Skeletal muscle satellite cell (primary cell): Measurements from ENCODE around the gene ZMYND8.
"Not testable (repeated sequence)": the region's sequence is repeated elsewhere in the genome, so short reads cannot be mapped to it uniquely, and the experiment has no call there.

ENCODE experiments used
- H3K27me3 ChIP-seq: 2 replicates; pipeline ENCODE4 v1.7.0; 2013; ENCODE audit warnings: low read length; ENCODE audit not compliant: control insufficient read depth, insufficient read depth
- H3K36me3 ChIP-seq: 2 replicates; pipeline ENCODE4 v1.7.0; 2013; ENCODE audit warnings: mild to moderate bottlenecking, control low read depth, low read length; ENCODE audit not compliant: insufficient read depth
- H3K4me1 ChIP-seq: 2 replicates; pipeline ENCODE4 v1.7.0; 2013; ENCODE audit warnings: low read length; ENCODE audit not compliant: control insufficient read depth, insufficient read depth
- H3K4me2 ChIP-seq: 2 replicates; pipeline ENCODE4 v1.7.0; 2013; ENCODE audit warnings: mild to moderate bottlenecking, low read length
- H3K4me3 ChIP-seq: 2 replicates; pipeline ENCODE4 v1.7.0; 2013; ENCODE audit warnings: low read length
- H3K9ac ChIP-seq: 2 replicates; pipeline ENCODE4 v1.7.0; 2013; ENCODE audit warnings: mild to moderate bottlenecking, low read depth, low read length, moderate library complexity
- H3K9me3 ChIP-seq: replicated peaks from 2 replicates; pipeline ENCODE4 v1.7.0; 2013; ENCODE audit warnings: mild to moderate bottlenecking, control low read depth, low read length

ZMYND8 gene

GRCh38 chr20:47251154-47252020 lies 105.1 kb downstream of the ZMYND8 start:
- H3K4me1 ChIP-seq: peaks cover under 1% of the 10 kb centered on the region
- H3K4me2 ChIP-seq: no peak overlapping the region
- H3K27me3 ChIP-seq: no peaks in the 10 kb centered on the region
- H3K4me3 ChIP-seq: no peak overlapping the region
- H3K9me3 ChIP-seq: no peaks in the 10 kb centered on the region
- peaks cover 88% of the 10 kb centered on the region for H3K36me3 ChIP-seq
- no peak overlapping the region for H3K9ac ChIP-seq

DNA sequence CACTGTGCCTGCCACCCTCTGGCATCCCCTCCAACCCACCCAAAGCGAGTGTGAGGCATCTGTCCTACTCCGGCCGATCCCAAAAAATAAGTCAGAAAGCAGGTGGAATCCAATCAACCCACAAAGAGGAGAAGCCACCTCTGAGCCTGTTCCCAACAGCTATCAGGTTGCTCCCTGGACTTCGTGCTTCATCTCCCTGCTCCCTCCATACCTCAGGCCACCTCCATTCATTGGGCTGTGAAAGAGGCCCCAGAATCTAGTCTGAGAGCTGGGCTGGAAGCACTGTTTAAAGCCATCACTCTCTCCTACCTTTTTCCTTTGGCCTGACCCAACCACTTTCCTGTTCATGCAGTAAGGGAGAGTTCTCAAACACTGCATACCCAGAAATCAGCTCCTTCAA lies 106.1 kb downstream of the ZMYND8 start:
- Histone ChIP-seq H3K9ac (no peak overlapping the region), H3K4me2 (no peak overlapping the region), H3K27me3 (no peaks in the 10 kb centered on the region), H3K4me1 (no peaks in the 10 kb centered on the region), H3K36me3 (peaks cover 98% of the 10 kb centered on the region), H3K4me3 (no peak overlapping the region), H3K9me3 (no peaks in the 10 kb centered on the region)

DNA sequence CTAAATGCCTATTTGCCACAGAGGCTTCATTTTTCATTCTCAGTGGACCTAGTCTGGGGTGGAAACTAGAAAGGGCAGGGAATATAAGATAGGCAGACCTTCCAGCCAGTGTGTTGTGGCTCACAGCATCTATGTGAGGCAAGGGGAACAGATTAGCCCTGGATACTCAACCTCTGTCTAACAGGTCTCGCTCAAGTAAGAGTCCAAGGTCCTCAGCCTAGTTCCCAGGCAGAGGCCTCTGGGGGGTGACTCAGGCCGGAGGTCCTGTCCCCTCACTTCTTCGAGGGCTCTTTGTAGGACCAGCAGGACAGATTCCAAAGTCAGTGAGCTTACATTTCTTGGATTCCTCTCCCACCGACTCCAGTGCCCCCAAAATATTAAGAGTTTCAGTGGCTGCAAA lies 106.6 kb downstream of the ZMYND8 start:
- Histone ChIP-seq H3K4me2 (no peak overlapping the region), H3K9me3 (no peaks in the 10 kb centered on the region), H3K4me1 (no peaks in the 10 kb centered on the region), H3K9ac (no peak overlapping the region), H3K4me3 (no peak overlapping the region), H3K27me3 (no peaks in the 10 kb centered on the region), H3K36me3 (peaks cover 98% of the 10 kb centered on the region)

DNA sequence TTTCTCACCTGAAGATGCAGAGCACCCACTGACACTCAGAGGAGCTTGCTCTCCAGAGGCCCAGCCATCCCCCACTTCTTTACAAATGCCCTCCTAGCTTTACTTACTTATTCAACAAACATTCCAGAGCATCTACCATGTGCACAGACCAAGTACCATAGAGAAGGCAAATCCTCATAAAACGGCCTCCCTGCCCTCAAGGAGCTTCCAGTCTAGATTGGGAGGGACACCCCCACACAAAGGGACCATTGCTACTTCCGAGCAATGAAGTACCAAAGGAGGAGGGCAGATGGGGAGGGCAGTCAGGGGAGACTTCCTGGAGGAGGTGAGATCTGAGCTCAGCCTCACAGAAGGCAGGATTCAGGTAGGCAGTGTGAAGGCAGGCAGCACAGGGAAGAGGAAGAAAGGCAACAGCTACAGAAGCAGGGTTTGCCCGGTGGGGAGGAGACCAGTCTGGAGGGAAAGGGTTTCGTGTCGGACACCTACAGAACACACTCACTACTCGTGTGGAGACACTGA lies 108.0 kb downstream of the ZMYND8 start:
- Histone ChIP-seq H3K36me3 (peaks cover 97% of the 10 kb centered on the region), H3K4me2 (no peak overlapping the region), H3K9me3 (no peaks in the 10 kb centered on the region), H3K27me3 (no peaks in the 10 kb centered on the region), H3K4me1 (no peaks in the 10 kb centered on the region), H3K9ac (no peak overlapping the region), H3K4me3 (no peak overlapping the region)

- peaks cover 97% of the 10 kb centered on the region for H3K36me3 ChIP-seq
- no peaks in the 10 kb centered on the region for H3K27me3 ChIP-seq
- H3K9me3 ChIP-seq: no peaks in the 10 kb centered on the region
- no peaks in the 10 kb centered on the region for H3K4me1 ChIP-seq
- H3K4me2 ChIP-seq: no peak overlapping the region
- H3K9ac ChIP-seq: no peak overlapping the region
- H3K4me3 ChIP-seq: no peak overlapping the region
Measured at GRCh38 chr20:47247972-47248371, 108.5 kb downstream of the ZMYND8 start.

GRCh38 chr20:47246061-47246777 lies 110.3 kb downstream of the ZMYND8 start:
- H3K4me3 ChIP-seq: no peak overlapping the region
- no peak overlapping the region for H3K4me2 ChIP-seq
- no peaks in the 10 kb centered on the region for H3K4me1 ChIP-seq
- H3K36me3 ChIP-seq: peaks cover 91% of the 10 kb centered on the region
- no peaks in the 10 kb centered on the region for H3K9me3 ChIP-seq
- H3K27me3 ChIP-seq: no peaks in the 10 kb centered on the region
- H3K9ac ChIP-seq: no peak overlapping the region

DNA sequence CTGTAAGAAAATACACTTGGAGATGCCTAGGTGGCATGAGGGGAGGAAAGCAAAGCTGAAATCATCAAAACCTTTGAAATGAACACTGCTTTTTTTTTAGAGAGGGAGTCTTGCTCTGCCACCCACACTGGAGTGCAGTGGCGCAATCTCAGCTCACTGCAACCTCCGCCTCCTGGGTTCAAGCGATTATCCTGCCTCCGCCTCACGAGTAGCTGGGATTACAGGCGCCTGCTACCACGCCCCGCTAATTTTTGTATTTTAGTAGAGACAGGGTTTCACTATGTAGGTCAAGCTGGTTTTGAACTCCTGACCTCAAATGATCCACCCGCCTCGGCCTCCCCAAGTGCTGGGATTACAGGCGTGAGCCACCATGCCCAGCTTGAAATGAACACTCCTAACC lies 111.3 kb downstream of the ZMYND8 start:
- H3K4me1 ChIP-seq, H3K9ac ChIP-seq, H3K27me3 ChIP-seq, H3K9me3 ChIP-seq, H3K4me3 ChIP-seq, H3K4me2 ChIP-seq: not testable (repeated sequence)
- peaks cover 80% of the 10 kb centered on the region for H3K36me3 ChIP-seq

GRCh38 chr20:47244451-47244850 lies 112.0 kb downstream of the ZMYND8 start:
- Histone ChIP-seq H3K9me3 (no peaks in the 10 kb centered on the region), H3K36me3 (peaks cover 76% of the 10 kb centered on the region)

GRCh38 chr20:47243532-47244305 lies 112.8 kb downstream of the ZMYND8 start:
- peaks cover 76% of the 10 kb centered on the region for H3K36me3 ChIP-seq
- H3K4me2 ChIP-seq: no peak overlapping the region
- no peak overlapping the region for H3K9ac ChIP-seq
- H3K4me3 ChIP-seq: no peak overlapping the region
- H3K27me3 ChIP-seq: no peaks in the 10 kb centered on the region
- no peaks in the 10 kb centered on the region for H3K4me1 ChIP-seq
- no peaks in the 10 kb centered on the region for H3K9me3 ChIP-seq

More at GRCh38 chr20:47244451-47244850, 112.0 kb downstream of the ZMYND8 start:
- Histone ChIP-seq H3K4me3 (no peak overlapping the region), H3K4me2 (no peak overlapping the region), H3K9ac (no peak overlapping the region), H3K27me3 (no peaks in the 10 kb centered on the region), H3K4me1 (no peaks in the 10 kb centered on the region)

DNA sequence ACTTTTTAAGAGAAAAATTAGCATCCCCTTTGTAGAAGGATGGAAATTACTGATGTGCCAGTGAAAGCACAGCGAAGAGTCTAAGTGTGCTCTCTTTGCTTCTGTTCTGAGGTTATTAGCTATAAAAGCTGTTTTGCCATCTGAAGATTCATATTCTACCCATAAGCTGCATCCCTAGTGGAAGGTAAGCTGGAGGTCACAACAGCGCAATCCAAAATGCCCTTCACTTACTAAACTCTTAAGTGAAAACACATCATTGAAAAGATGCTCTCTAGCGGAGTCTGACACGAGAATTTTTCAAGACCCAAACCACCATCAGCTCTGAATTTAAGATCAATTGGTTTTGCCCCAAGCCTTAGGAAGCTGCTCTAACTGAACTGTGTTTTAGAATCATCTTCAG lies 113.5 kb downstream of the ZMYND8 start:
- H3K4me1 ChIP-seq: no peaks in the 10 kb centered on the region
- peaks cover 76% of the 10 kb centered on the region for H3K36me3 ChIP-seq
- H3K4me2 ChIP-seq: no peak overlapping the region
- no peaks in the 10 kb centered on the region for H3K9me3 ChIP-seq
- no peak overlapping the region for H3K9ac ChIP-seq
- H3K27me3 ChIP-seq: no peaks in the 10 kb centered on the region
- H3K4me3 ChIP-seq: no peak overlapping the region

DNA sequence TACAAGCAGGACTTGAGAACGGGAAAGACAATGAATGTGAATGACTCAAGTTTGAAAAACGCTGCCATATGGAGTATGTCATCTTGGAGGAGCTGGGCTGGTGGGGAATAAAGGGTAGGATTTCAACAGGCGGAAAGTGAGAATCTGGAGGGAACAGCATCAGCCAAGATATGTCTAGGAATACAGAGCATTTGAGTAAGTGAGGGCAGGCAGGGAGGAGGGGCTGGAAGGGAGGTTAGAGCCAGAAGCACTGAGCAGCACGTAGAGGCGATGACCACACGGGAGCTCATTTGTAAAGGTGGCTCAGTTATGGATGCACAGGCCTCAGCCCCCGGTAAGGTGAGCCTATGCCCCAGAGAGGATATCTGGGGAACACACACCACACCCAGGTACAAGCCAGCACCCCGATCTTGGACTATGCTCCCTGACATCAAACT lies 115.1 kb downstream of the ZMYND8 start:
- Histone ChIP-seq H3K9me3 (no peaks in the 10 kb centered on the region), H3K4me1 (no peaks in the 10 kb centered on the region), H3K36me3 (peaks cover 75% of the 10 kb centered on the region), H3K9ac (no peak overlapping the region), H3K27me3 (no peaks in the 10 kb centered on the region), H3K4me2 (no peak overlapping the region), H3K4me3 (no peak overlapping the region)
